NCI-H1092 treated with DMSO at 0.1 percent for 48 hours (cell line): ENCODE measurements around the gene POLR3GL.
"Not testable (repeated sequence)": the region's sequence is repeated elsewhere in the genome, so short reads cannot be mapped to it uniquely, and the experiment has no call there.

ENCODE experiments used
- DNase-seq: peaks from one replicate; lab custom pipeline; 2025; lab: John Stamatoyannopoulos, UW

The POLR3GL gene

GRCh38 chr1:146021050-146021445 lies 56.6 kb downstream of the POLR3GL start:
- DNase-seq, result no peak

GRCh38 chr1:146021622-146022402 lies 57.3 kb downstream of the POLR3GL start, which contains the start of gene HJV:
Gene HJV, minus strand, starts transcription at chr1:146021735. Its CDS starts 1,504 bp downstream, at chr1:146020231.
- no peak for DNase-seq

- no peak for DNase-seq
These were observed 58.1 kb downstream of the POLR3GL start for GRCh38 chr1:146022403-146023127.

- not testable (repeated sequence) for DNase-seq
These were observed 61.5 kb downstream of the POLR3GL start for GRCh38 chr1:146025787-146026495.

GRCh38 chr1:146026650-146027049 lies 62.2 kb downstream of the POLR3GL start:
- DNase-seq, result not testable (repeated sequence)
